ENCODE results near the gene LRRC18.

GRCh38 chr10:48905311-48905710, 34.3 kb downstream of the LRRC18 start:
- TF ChIP-seq CTCF (IDR thresholded peaks at IDR 0.05; ENCODE audit: low read length) (no peak), EZH2 (IDR thresholded peaks at IDR 0.05; ENCODE audit: borderline replicate concordance, low read length) (no peak)

All from OCI-LY1 (cell line).